ENCODE data around the gene PLD6.

- TF ChIP-seq CTCF (optimal IDR thresholded peaks at IDR 0.05 in 1 of 3, IDR thresholded peaks at IDR 0.05 in 1 of 3, conservative IDR thresholded peaks at IDR 0.05 in 1 of 3; ENCODE audit: extremely low read depth in 1 of 3, insufficient read depth in 2 of 3, low read length in 3 of 3) (no peak), EZH2 (IDR thresholded peaks at IDR 0.05; ENCODE audit: low read length) (no peak)
Measured at GRCh38 chr17:17203173-17203730, 2.9 kb downstream of the PLD6 start.
